ENCODE results near the gene ZNF804A. TPM values are rescaled to one million over a fixed set of nuclear protein-coding genes. Genes with fewer than 3 reads are reported as not detected.

The ZNF804A gene
- total and polyA plus RNA-seq, 4 donors, result 0.07 to 0.37 (median 0.13) TPM

DNA sequence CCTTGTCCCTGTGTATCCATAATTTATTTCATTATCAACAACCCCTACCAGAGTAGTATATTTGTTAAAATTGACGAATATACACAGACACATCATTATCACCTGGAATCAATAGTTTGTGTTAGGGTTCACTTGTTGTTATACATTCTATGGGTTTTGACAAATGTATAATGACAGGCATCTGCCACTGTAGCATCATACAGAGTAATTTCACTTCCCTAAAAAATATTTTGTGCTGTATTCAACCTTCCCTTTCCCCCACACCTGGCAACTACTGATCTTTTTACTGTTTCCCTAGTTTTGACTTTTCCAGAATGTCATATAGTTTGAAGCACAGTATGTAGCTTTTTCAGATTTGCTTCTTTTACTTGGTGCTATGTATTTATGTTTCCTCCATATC, 132.0 kb downstream of the ZNF804A start:
- no peaks in the 10 kb centered on the region for H3K9me3 ChIP-seq (ENCODE audit: control insufficient read depth in 4 of 4, low read length in 3 of 4)
- TF ChIP-seq EGR1 (IDR thresholded peaks at IDR 0.05; ENCODE audit: low read depth in 2 of 2), result no peak
- H3K27ac ChIP-seq (ENCODE audit: low read depth in 1 of 2, low read length in 2 of 2), result no peak overlapping the region
- 80% methylated on average over 1 of the region's 1 CpG for WGBS
- no peak overlapping the region for H3K9ac ChIP-seq (ENCODE audit: low read depth in 1 of 2, low read length in 2 of 2)
- no peak for DNase-seq (ENCODE audit: low spot score)
- no peaks in the 10 kb centered on the region for H3K27me3 ChIP-seq (ENCODE audit: control insufficient read depth in 4 of 4, insufficient read depth in 4 of 4, low read length in 3 of 4)
- no peak overlapping the region for H3K4me3 ChIP-seq (ENCODE audit: low read depth in 1 of 3, low read length in 3 of 3)
- no peaks in the 10 kb centered on the region for H3K4me1 ChIP-seq (ENCODE audit: control insufficient read depth in 4 of 4, insufficient read depth in 4 of 4, low read length in 3 of 4)
- no peaks in the 10 kb centered on the region for H3K36me3 ChIP-seq (ENCODE audit: control insufficient read depth in 4 of 4, insufficient read depth in 3 of 4, low read depth in 1 of 4, low read length in 3 of 4)

DNA sequence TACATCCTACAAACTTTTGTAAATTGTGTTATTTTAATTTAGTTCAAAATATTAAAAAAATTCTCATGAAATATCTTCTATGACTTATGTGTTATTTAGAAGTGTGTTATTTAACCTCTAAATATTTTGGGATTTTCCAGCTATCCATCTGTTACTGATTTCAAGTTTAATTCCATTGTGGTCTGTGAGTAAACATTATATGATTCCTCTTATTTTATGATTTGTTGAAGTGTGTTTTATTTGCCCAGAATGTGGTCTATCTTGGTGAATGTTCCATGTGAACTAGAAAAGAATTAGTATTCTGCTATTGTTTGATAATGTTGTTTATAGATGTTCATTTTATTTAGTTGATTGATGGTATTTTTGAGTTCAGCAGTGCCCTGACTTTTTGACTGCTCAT, 136.0 kb downstream of the ZNF804A start:
- Histone ChIP-seq H3K4me1 (ENCODE audit: control insufficient read depth in 4 of 4, insufficient read depth in 4 of 4, low read length in 3 of 4) (no peaks in the 10 kb centered on the region), H3K36me3 (ENCODE audit: control insufficient read depth in 4 of 4, insufficient read depth in 3 of 4, low read depth in 1 of 4, low read length in 3 of 4) (no peaks in the 10 kb centered on the region), H3K4me3 (ENCODE audit: low read depth in 1 of 3, low read length in 3 of 3) (no peak overlapping the region), H3K27ac (ENCODE audit: low read depth in 1 of 2, low read length in 2 of 2) (no peak overlapping the region), H3K9ac (ENCODE audit: low read depth in 1 of 2, low read length in 2 of 2) (no peak overlapping the region), H3K27me3 (ENCODE audit: control insufficient read depth in 4 of 4, insufficient read depth in 4 of 4, low read length in 3 of 4) (no peaks in the 10 kb centered on the region), H3K9me3 (ENCODE audit: control insufficient read depth in 4 of 4, low read length in 3 of 4) (no peaks in the 10 kb centered on the region)
- TF ChIP-seq EGR1 (IDR thresholded peaks at IDR 0.05; ENCODE audit: low read depth in 2 of 2) (no peak), SP1 (IDR thresholded peaks at IDR 0.05) (no peak), FOXA1 (IDR thresholded peaks at IDR 0.05) (no peak), RAD21 (IDR thresholded peaks at IDR 0.05) (no peak), HNF4A (conservative IDR thresholded peaks at IDR 0.05) (no peak), FOXA2 (IDR thresholded peaks at IDR 0.05) (no peak), HNF4G (IDR thresholded peaks at IDR 0.05) (no peak), RXRA (IDR thresholded peaks at IDR 0.05) (no peak), NR2F2 (IDR thresholded peaks at IDR 0.05) (no peak), JUND (IDR thresholded peaks at IDR 0.05) (no peak), GABPA (IDR thresholded peaks at IDR 0.05 in 1 of 2, conservative IDR thresholded peaks at IDR 0.05 in 1 of 2) (no peak), YY1 (IDR thresholded peaks at IDR 0.05) (no peak), TAF1 (conservative IDR thresholded peaks at IDR 0.05) (no peak)
- TF ChIP-seq, protein P1, sequence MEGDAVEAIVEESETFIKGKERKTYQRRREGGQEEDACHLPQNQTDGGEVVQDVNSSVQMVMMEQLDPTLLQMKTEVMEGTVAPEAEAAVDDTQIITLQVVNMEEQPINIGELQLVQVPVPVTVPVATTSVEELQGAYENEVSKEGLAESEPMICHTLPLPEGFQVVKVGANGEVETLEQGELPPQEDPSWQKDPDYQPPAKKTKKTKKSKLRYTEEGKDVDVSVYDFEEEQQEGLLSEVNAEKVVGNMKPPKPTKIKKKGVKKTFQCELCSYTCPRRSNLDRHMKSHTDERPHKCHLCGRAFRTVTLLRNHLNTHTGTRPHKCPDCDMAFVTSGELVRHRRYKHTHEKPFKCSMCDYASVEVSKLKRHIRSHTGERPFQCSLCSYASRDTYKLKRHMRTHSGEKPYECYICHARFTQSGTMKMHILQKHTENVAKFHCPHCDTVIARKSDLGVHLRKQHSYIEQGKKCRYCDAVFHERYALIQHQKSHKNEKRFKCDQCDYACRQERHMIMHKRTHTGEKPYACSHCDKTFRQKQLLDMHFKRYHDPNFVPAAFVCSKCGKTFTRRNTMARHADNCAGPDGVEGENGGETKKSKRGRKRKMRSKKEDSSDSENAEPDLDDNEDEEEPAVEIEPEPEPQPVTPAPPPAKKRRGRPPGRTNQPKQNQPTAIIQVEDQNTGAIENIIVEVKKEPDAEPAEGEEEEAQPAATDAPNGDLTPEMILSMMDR (IDR thresholded peaks at IDR 0.05; ENCODE audit: low read depth, low read length, missing input control), result no peak
- TF ChIP-seq, protein P2, sequence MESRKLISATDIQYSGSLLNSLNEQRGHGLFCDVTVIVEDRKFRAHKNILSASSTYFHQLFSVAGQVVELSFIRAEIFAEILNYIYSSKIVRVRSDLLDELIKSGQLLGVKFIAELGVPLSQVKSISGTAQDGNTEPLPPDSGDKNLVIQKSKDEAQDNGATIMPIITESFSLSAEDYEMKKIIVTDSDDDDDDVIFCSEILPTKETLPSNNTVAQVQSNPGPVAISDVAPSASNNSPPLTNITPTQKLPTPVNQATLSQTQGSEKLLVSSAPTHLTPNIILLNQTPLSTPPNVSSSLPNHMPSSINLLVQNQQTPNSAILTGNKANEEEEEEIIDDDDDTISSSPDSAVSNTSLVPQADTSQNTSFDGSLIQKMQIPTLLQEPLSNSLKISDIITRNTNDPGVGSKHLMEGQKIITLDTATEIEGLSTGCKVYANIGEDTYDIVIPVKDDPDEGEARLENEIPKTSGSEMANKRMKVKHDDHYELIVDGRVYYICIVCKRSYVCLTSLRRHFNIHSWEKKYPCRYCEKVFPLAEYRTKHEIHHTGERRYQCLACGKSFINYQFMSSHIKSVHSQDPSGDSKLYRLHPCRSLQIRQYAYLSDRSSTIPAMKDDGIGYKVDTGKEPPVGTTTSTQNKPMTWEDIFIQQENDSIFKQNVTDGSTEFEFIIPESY (IDR thresholded peaks at IDR 0.05), result no peak
- TF ChIP-seq, protein P3, sequence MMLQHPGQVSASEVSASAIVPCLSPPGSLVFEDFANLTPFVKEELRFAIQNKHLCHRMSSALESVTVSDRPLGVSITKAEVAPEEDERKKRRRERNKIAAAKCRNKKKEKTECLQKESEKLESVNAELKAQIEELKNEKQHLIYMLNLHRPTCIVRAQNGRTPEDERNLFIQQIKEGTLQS (IDR thresholded peaks at IDR 0.05), result no peak
- TF ChIP-seq, protein P4, sequence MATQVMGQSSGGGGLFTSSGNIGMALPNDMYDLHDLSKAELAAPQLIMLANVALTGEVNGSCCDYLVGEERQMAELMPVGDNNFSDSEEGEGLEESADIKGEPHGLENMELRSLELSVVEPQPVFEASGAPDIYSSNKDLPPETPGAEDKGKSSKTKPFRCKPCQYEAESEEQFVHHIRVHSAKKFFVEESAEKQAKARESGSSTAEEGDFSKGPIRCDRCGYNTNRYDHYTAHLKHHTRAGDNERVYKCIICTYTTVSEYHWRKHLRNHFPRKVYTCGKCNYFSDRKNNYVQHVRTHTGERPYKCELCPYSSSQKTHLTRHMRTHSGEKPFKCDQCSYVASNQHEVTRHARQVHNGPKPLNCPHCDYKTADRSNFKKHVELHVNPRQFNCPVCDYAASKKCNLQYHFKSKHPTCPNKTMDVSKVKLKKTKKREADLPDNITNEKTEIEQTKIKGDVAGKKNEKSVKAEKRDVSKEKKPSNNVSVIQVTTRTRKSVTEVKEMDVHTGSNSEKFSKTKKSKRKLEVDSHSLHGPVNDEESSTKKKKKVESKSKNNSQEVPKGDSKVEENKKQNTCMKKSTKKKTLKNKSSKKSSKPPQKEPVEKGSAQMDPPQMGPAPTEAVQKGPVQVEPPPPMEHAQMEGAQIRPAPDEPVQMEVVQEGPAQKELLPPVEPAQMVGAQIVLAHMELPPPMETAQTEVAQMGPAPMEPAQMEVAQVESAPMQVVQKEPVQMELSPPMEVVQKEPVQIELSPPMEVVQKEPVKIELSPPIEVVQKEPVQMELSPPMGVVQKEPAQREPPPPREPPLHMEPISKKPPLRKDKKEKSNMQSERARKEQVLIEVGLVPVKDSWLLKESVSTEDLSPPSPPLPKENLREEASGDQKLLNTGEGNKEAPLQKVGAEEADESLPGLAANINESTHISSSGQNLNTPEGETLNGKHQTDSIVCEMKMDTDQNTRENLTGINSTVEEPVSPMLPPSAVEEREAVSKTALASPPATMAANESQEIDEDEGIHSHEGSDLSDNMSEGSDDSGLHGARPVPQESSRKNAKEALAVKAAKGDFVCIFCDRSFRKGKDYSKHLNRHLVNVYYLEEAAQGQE (IDR thresholded peaks at IDR 0.05), result no peak
- no peak for DNase-seq (ENCODE audit: low spot score)

Data from liver (tissue), 9 donors.